ENCODE results near the gene IGSF21. TPM values are rescaled to one million over a fixed set of nuclear protein-coding genes. Genes with fewer than 3 reads are reported as not detected.

The IGSF21 gene
- total RNA-seq, 1 donor = not detected

- TF ChIP-seq CTCF (IDR thresholded peaks at IDR 0.05; ENCODE audit: insufficient read depth, low read depth, low read length) = no peak
- H3K4me3 ChIP-seq (ENCODE audit: low read depth, low read length) = no peak overlapping the region
- no peak for DNase-seq (ENCODE audit: low read depth)
Measured at GRCh38 chr1:18312961-18313360, 205.4 kb downstream of the IGSF21 start.

DNA sequence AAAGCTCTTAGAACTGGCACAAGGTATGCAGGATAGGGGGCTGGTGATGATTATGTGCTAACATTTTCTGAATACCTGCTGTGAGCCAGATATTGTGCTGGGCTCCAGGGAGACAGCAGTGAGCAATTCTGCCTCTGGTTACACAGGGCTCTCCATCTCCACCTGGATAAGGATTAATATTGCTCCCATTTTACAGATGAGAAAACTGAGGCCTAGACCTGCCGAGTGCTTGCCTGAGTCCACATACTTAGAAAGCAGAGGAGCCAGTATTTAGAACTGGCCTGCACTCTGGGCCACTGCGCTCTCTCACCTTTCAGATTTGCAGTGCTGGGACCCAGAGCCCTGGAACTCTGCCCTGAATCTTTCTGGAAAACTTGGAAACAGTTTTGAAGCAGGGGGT lies 205.9 kb downstream of the IGSF21 start:
- H3K4me3 ChIP-seq (ENCODE audit: low read depth, low read length) = no peak overlapping the region
- TF ChIP-seq CTCF (IDR thresholded peaks at IDR 0.05; ENCODE audit: insufficient read depth, low read depth, low read length) = no peak
- no peak for DNase-seq (ENCODE audit: low read depth)

- H3K4me3 ChIP-seq (ENCODE audit: low read depth, low read length) = no peak overlapping the region
- TF ChIP-seq CTCF (IDR thresholded peaks at IDR 0.05; ENCODE audit: insufficient read depth, low read depth, low read length) = no peak
- no peak for DNase-seq (ENCODE audit: low read depth)
Measured at GRCh38 chr1:18314399-18314798, 206.8 kb downstream of the IGSF21 start.

DNA sequence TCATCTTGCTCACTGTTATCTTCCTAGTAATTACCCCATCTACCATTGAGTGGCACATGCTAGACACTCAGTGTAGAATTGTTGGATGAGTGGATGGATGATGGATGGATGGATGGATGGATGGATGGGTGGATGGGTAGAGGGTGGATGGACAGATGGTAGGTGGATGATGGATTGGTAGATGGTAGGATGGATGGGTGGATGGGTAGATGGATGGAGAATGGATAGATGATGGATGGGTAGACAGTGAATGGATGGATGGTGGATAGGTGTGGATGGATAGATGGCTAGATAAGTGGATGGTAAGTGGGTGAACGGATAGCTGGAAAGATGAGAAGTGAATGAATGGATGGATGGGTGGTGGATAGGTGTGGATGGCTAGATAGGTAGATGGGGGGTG lies 207.9 kb downstream of the IGSF21 start:
- no peak for DNase-seq (ENCODE audit: low read depth)
- no peak for TF ChIP-seq CTCF (IDR thresholded peaks at IDR 0.05; ENCODE audit: insufficient read depth, low read depth, low read length)
- H3K4me3 ChIP-seq (ENCODE audit: low read depth, low read length) = no peak overlapping the region

GRCh38 chr1:18316764-18317163 lies 209.2 kb downstream of the IGSF21 start:
- no peak for TF ChIP-seq CTCF (IDR thresholded peaks at IDR 0.05; ENCODE audit: insufficient read depth, low read depth, low read length)
- no peak for DNase-seq (ENCODE audit: low read depth)
- no peak overlapping the region for H3K4me3 ChIP-seq (ENCODE audit: low read depth, low read length)

GRCh38 chr1:18319099-18319498 lies 211.5 kb downstream of the IGSF21 start:
- DNase-seq (ENCODE audit: low read depth) = no peak
- no peak overlapping the region for H3K4me3 ChIP-seq (ENCODE audit: low read depth, low read length)
- no peak for TF ChIP-seq CTCF (IDR thresholded peaks at IDR 0.05; ENCODE audit: insufficient read depth, low read depth, low read length)

- no peak overlapping the region for H3K4me3 ChIP-seq (ENCODE audit: low read depth, low read length)
- DNase-seq (ENCODE audit: low read depth) = no peak
- TF ChIP-seq CTCF (IDR thresholded peaks at IDR 0.05; ENCODE audit: insufficient read depth, low read depth, low read length) = no peak
Measured at GRCh38 chr1:18320051-18320450, 212.5 kb downstream of the IGSF21 start.

Data from fibroblast of villous mesenchyme (primary cell).